ENCODE data around the gene RINL.

RINL gene

GRCh38 chr19:38883286-38883685 is 5.2 kb upstream of the RINL start:
- no peak overlapping the region for H3K27ac ChIP-seq
- no peaks in the 10 kb centered on the region for H3K27me3 ChIP-seq (ENCODE audit: insufficient read depth, low read depth, severe bottlenecking)
- no peak overlapping the region for H3K4me3 ChIP-seq (ENCODE audit: low read depth, low read length)
- TF ChIP-seq CTCF (IDR thresholded peaks at IDR 0.05; ENCODE audit: low read depth, low read length), result no peak
- H3K36me3 ChIP-seq, result no peaks in the 10 kb centered on the region
- H3K9me3 ChIP-seq (ENCODE audit: severe bottlenecking), result no peaks in the 10 kb centered on the region
- no peak for DNase-seq

- H3K27ac ChIP-seq, result no peak overlapping the region
- H3K27me3 ChIP-seq (ENCODE audit: insufficient read depth, low read depth, severe bottlenecking), result no peaks in the 10 kb centered on the region
These were observed 3.0 kb upstream of the RINL start for GRCh38 chr19:38880882-38881609.

GRCh38 chr19:38880076-38880881 is 2.2 kb upstream of the RINL start:
- H3K27ac ChIP-seq, result no peak overlapping the region
- DNase-seq, result no peak
- no peak for TF ChIP-seq CTCF (IDR thresholded peaks at IDR 0.05; ENCODE audit: low read depth, low read length)
- no peak overlapping the region for H3K4me3 ChIP-seq (ENCODE audit: low read depth, low read length)
- no peaks in the 10 kb centered on the region for H3K27me3 ChIP-seq (ENCODE audit: insufficient read depth, low read depth, severe bottlenecking)
- no peaks in the 10 kb centered on the region for H3K36me3 ChIP-seq
- no peaks in the 10 kb centered on the region for H3K9me3 ChIP-seq (ENCODE audit: severe bottlenecking)

More at GRCh38 chr19:38880882-38881609, 3.0 kb upstream of the RINL start:
- H3K36me3 ChIP-seq, result no peaks in the 10 kb centered on the region
- no peak for DNase-seq
- no peaks in the 10 kb centered on the region for H3K9me3 ChIP-seq (ENCODE audit: severe bottlenecking)
- TF ChIP-seq CTCF (IDR thresholded peaks at IDR 0.05; ENCODE audit: low read depth, low read length), result no peak
- H3K4me3 ChIP-seq (ENCODE audit: low read depth, low read length), result no peak overlapping the region

GRCh38 chr19:38879400-38879751 is 1.3 kb upstream of the RINL start:
- Histone ChIP-seq H3K27ac (no peak overlapping the region), H3K36me3 (no peaks in the 10 kb centered on the region), H3K4me3 (ENCODE audit: low read depth, low read length) (no peak overlapping the region), H3K9me3 (ENCODE audit: severe bottlenecking) (no peaks in the 10 kb centered on the region), H3K27me3 (ENCODE audit: insufficient read depth, low read depth, severe bottlenecking) (no peaks in the 10 kb centered on the region)
- no peak for TF ChIP-seq CTCF (IDR thresholded peaks at IDR 0.05; ENCODE audit: low read depth, low read length)
- no peak for DNase-seq

GRCh38 chr19:38878575-38879399 is 712 bp upstream of the RINL start:
- H3K4me3 ChIP-seq (ENCODE audit: low read depth, low read length), result no peak overlapping the region
- no peak for DNase-seq
- H3K27me3 ChIP-seq (ENCODE audit: insufficient read depth, low read depth, severe bottlenecking), result no peaks in the 10 kb centered on the region
- 0 out of 2 replicates have a peak, but pooled peaks have one; percentile 10 for TF ChIP-seq CTCF (IDR thresholded peaks at IDR 0.05; ENCODE audit: low read depth, low read length)
- peak overlapping the region; percentile 78 for H3K27ac ChIP-seq
- H3K36me3 ChIP-seq, result no peaks in the 10 kb centered on the region
- no peaks in the 10 kb centered on the region for H3K9me3 ChIP-seq (ENCODE audit: severe bottlenecking)
